ENCODE measurements around the gene CKLF.
A peak's percentile ranks its signal among the peaks of the same experiment; 100 is the strongest.
"Not testable (repeated sequence)": the region's sequence is repeated elsewhere in the genome, so short reads cannot be mapped to it uniquely, and the experiment has no call there.

CKLF gene

GRCh38 chr16:66552286-66553177 is at the start of gene CKLF:
Gene CKLF (plus strand): TSS chr16:66552576. CDS start chr16:66552716, 140 bp downstream.
- peak; percentile 76 to 88 for DNase-seq (ENCODE audit: low read depth in 2 of 2)

DNA sequence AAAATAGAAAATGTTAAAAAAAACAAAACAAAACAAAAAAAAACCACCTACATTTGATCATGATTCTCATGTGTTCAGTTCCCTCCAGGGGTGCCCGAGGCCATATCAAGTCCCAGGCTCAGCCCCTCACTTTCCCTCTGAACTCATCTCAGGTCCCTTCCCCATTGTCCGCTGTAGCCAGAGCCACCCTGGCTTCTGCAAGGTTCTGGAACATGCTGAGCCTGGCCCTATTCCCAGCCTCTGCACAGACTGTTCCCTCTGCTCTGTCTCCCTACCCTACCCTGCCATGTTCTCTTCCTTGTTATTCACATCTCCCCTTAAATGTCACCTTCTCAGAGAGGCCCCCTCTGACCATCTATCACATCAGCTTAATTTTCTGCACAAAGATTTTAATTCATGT is 49.3 kb upstream of the CKLF start:
- no peak for DNase-seq (ENCODE audit: low read depth in 2 of 2)

- no peak for DNase-seq (ENCODE audit: low read depth in 2 of 2)
These were observed 48.8 kb upstream of the CKLF start for GRCh38 chr16:66503612-66504011.

GRCh38 chr16:66507731-66508239 is 44.6 kb upstream of the CKLF start:
- DNase-seq (ENCODE audit: low read depth in 2 of 2) = no peak

DNA sequence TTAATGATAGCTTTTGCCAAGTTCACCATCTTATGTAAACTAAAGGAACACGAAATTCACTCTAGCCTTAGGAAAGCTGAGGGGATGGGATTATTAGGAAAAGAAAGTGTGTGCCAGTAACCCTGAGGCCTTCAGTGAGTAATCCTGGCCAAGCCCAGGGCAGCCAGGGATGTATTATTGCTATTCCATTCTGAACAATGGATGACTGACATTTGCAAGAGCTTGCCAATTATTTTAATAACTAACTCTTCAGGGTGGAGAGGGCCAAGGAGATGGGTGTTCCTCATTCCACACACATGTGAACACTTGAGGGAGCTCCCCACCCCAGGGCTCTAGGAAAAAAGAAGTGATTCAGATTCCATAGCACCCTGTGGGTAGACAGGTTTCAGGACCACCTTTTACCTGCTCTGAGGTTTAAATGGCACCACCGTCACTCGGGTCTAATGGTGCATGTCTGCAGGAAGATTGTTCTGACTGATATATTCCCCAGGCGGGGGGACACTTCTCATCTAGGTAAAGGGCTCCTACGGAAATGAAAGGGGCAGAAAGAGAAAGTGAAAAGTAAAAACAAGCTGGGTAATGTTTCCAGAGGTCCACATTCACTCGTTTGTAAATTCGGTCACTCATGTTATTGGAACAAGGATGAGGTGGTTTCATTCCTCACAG is 44.0 kb upstream of the CKLF start:
- DNase-seq (ENCODE audit: low read depth in 2 of 2) = no peak

GRCh38 chr16:66508914-66509496 is 43.4 kb upstream of the CKLF start:
- no peak for DNase-seq (ENCODE audit: low read depth in 2 of 2)

GRCh38 chr16:66509576-66509975 is 42.8 kb upstream of the CKLF start:
- DNase-seq (ENCODE audit: low read depth in 2 of 2) = no peak

DNA sequence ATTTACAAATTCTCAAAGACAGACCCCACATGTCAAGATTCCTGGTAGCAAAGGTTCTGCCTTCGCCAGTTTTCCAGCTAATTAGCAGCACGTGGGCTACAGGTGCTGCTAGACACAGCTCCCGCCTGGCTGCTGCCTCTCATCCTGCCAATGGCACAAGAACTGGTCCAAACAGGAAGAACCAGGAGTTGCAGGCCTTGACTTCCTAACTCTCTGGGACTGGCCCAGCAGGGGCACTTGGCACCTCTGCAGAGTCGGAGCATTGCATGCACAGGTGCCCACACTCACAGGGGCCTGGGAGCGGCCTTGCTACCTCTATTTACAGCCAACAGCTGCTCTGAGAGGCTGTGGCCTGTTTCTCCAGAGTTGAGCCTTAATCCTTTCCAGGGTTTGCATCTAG is 42.1 kb upstream of the CKLF start:
- no peak for DNase-seq (ENCODE audit: low read depth in 2 of 2)

DNA sequence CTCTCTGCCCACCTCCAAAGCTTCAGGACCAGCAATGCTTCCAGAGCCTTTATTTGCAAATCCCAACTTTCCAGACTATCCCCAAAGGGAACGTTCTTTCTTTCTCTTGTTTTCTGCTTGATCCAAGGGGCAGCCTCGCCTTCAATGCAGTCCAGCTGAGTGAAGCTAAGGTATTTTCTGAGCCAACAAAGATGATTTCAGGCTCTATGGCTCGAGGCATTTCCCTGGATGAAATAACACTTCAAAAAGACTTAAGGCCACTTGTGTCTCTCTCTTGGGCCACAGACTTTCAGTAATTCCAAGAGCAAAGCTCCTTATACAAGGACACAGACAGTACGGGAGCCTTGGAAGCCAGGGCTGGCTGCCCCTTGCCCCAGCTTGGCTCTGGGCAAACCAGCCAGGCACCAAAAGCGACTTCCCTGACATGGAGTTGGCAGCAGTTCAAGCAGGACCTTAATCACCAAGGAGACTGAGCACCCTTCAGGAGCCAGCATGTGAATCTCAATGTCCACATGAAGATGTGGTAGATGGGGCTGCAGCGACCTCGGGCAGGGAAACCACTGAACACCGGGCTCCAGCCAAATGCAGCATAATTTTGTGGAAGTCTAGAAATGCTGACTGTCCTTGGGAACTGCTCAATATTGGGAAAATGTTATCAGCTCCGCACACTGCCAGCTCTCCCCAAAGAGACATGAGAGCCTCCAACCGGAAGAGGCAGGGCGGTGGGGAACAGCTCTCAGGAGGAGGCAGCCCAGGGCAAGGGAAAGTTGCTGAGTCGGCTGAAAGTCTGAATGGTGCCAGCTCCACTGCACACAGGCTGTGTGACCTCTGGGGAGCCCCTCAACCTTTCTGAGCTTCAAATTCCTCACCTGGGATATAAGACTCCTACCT is 41.4 kb upstream of the CKLF start:
- DNase-seq (ENCODE audit: low read depth in 2 of 2) = no peak

DNA sequence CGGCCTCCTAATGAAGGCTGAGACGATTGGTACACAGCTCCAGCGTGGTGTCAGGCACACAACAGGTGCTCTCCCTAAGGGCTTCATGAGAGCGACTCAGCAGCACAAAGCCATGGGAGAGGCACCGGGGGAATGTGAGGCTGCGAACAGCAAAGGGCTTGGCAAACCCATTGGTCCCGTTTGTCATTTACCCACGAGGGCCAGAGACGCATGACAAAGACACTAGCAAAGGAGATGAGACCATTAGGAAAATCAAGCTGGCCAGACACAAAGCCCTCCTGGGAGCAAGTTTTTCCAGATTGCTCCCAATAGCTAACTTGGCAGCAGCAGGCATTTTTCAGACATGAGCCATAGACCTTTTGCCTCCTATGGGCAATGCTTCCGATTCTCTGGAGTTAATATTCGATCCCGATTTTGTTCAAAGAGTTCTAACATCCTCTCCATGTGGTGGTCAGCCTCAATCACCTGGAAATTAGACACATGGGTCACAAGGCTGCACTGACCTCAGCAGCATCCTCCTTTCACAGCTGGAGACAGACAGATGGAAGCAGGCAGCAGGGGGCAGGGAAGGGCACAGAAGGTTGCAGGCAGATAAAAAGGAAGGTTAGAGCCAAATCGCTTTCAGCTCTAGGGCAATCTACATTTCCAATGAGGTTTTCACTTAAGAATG is 40.6 kb upstream of the CKLF start:
- DNase-seq (ENCODE audit: low read depth in 2 of 2) = no peak

DNA sequence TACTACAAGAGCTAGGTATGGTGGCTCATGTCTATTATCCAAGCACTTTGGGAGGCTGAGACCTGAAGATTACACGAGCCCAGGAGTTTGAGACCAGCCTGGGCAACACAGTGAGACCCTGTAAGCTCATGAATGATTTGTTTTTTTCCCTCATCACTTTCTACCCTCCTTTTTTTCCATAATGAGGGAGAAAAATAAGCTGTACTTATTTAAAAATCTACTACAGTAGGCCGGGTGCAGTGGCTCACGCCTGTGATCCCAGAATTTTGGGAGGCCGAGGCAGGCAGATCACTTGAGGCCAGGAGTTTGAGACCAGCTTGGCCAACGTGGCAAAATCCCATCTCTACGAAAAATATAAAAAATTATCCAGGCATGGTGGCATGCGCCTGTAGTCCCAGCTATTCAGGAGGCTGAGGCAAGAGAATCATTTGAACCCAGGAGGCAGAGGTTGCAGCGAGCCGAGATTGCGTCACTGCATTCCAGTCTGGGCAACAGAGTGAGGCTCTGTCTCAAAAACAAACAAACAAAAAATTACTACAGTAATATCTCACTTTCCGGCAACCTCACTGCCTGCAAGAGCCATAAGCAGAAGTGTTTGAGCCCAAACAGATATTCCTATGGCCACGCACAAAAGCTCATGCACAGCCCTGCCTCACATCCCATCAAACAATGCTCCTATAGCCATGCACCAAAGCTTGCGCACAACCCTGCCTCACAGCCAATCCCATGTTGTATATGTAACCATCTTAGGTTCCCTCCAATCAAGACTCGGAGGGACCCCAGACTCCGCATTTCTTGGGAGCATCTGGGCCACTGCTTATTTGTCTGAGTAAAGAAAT is 39.9 kb upstream of the CKLF start:
- DNase-seq (ENCODE audit: low read depth in 2 of 2) = no peak

GRCh38 chr16:66513111-66513723 is 39.2 kb upstream of the CKLF start:
- no peak for DNase-seq (ENCODE audit: low read depth in 2 of 2)

DNA sequence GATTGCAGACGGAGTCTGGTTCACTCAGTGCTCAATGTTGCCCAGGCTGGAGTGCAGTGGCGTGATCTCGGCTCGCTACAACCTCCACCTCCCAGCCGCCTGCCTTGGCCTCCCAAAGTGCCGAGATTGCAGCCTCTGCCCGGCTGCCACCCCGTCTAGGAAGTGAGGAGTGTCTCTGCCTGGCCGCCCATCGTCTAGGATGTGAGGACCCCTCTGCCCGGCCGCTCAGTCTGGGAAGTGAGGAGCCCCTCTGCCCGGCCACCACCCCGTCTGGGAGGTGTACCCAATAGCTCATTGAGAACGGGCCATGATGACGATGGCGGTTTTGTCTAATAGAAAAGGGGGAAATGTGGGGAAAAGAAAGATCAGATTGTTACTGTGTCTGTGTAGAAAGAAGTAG is 38.0 kb upstream of the CKLF start:
- not testable (repeated sequence) for DNase-seq (ENCODE audit: low read depth in 2 of 2)

- not testable (repeated sequence) for DNase-seq (ENCODE audit: low read depth in 2 of 2)
These were observed 37.3 kb upstream of the CKLF start for GRCh38 chr16:66514980-66515595.

GRCh38 chr16:66515596-66516508 is 36.5 kb upstream of the CKLF start:
- DNase-seq (ENCODE audit: low read depth in 2 of 2) = no peak

GRCh38 chr16:66516509-66516807 is 35.9 kb upstream of the CKLF start:
- no peak for DNase-seq (ENCODE audit: low read depth in 2 of 2)

DNA sequence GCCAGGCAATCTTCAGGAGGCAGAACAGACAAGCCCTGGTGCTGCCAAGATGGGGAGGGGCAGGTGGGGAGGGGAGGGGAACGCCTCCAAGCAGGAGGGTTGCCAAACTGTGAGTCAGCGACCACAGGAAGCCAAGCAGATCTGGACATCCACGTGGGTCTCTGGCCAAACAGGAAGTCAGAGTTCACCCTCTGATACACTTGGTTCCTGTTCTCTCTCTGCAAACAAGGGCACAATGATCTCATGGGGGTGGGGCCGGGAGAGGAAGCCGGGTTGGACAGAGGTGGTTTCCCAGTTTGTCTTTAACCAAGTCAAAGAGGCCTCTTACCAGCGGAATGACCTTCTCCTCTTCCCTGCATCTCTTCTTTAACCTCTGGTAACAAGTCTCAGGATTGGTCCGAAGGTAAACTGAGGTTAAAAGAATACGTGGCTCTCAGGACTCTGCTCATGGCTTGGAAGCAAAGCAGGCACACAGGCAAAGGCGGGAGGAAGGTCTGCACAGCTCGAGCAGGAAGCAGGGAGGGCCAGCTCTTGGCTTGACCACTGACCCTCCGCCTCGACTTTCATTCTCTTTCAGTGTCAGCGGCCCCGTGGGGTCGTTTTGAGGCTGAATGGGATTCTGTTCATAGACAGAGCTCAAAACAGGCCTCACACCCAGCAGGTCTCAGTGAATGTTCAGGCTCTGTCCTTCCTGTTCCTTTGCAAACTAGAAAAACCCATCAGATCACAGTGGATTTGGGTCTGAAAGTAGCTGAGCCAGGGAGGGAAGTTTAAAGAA is 35.4 kb upstream of the CKLF start:
- DNase-seq (ENCODE audit: low read depth in 2 of 2) = peak; percentile 56 to 59
